ENCODE results near the gene FRS2. TPM values are rescaled to one million over a fixed set of nuclear protein-coding genes. Genes with fewer than 3 reads are reported as not detected.

FRS2 gene
- total RNA-seq, 1 experiment from 2014 or later = 33.7 TPM

GRCh38 chr12:69501154-69501895 is 31.1 kb downstream of the FRS2 start:
- no peaks in the 10 kb centered on the region for H3K27me3 Mint-ChIP-seq (ENCODE audit: low read depth)
- H3K56ac ChIP-seq (ENCODE audit: insufficient read length, low read depth, low read length) = no peak overlapping the region
- H2AK5ac ChIP-seq (ENCODE audit: insufficient read length, low read length) = no peak overlapping the region
- no CpG with 5 or more reads among the region's 5 CpGs for WGBS (ENCODE audit: extremely low coverage, insufficient read length, low lambda C conversion rate)
- no peaks in the 10 kb centered on the region for H3K9me3 ChIP-seq (ENCODE audit: control insufficient read depth, low read depth, low read length)
- H4K8ac ChIP-seq (replicated peaks; ENCODE audit: insufficient read length, low read depth, low read length) = no peak overlapping the region
- no peaks in the 10 kb centered on the region for H4K20me1 ChIP-seq (ENCODE audit: control insufficient read depth, insufficient read depth, insufficient read length)
- no peak overlapping the region for H2BK5ac ChIP-seq (ENCODE audit: insufficient read length, low read length)
- no peaks in the 10 kb centered on the region for H3K9me3 Mint-ChIP-seq
- H3K9ac ChIP-seq (ENCODE audit: extremely low read depth, insufficient read length, low read length) = no peak overlapping the region
- H3K23ac ChIP-seq (ENCODE audit: insufficient read length, low read depth, low read length) = no peak overlapping the region
- TF ChIP-seq CTCF (conservative IDR thresholded peaks at IDR 0.05) = no peak
- H3K27ac Mint-ChIP-seq = 0 out of 7 replicates have a peak overlapping the region, but pooled peaks of 1 of the 3 experiments have one; percentile 34
- H3K4me1 ChIP-seq (ENCODE audit: insufficient read depth, low read length) = no peaks in the 10 kb centered on the region
- H3K18ac ChIP-seq (ENCODE audit: insufficient read length, low read depth, low read length) = no peak overlapping the region
- H2BK120ac ChIP-seq (ENCODE audit: low read depth, low read length, poor library complexity, severe bottlenecking) = no peak overlapping the region
- H3K23me2 ChIP-seq (ENCODE audit: insufficient read length, low read depth, low read length, poor library complexity, severe bottlenecking) = no peaks in the 10 kb centered on the region
- no peak for DNase-seq
- H3K4me2 ChIP-seq (ENCODE audit: insufficient read depth, insufficient read length, low read length) = no peak overlapping the region
- H2BK12ac ChIP-seq (ENCODE audit: insufficient read length, low read depth, low read length) = no peak overlapping the region
- no peak overlapping the region for H3K4me3 Mint-ChIP-seq
- H2BK20ac ChIP-seq (ENCODE audit: low read depth, low read length, poor library complexity, severe bottlenecking) = no peak overlapping the region
- no peak overlapping the region for H3T11ph ChIP-seq (ENCODE audit: low read length)
- no peak overlapping the region for H2BK15ac ChIP-seq (ENCODE audit: low read depth, low read length)
- no peak overlapping the region for H4K91ac ChIP-seq (ENCODE audit: insufficient read length, low read depth, low read length)
- H3K14ac ChIP-seq (ENCODE audit: insufficient read depth, low read length) = no peak overlapping the region
- H3K79me1 ChIP-seq (ENCODE audit: insufficient read depth, low read depth, low read length, poor library complexity, severe bottlenecking) = peaks cover 3% of the 10 kb centered on the region
- H3K27me3 ChIP-seq (ENCODE audit: insufficient read depth, low read length) = no peaks in the 10 kb centered on the region
- H3K4me1 Mint-ChIP-seq = peaks cover 16 to 28% of the 10 kb centered on the region in 2 experiments
- no peak overlapping the region for H2AFZ ChIP-seq (ENCODE audit: low read length)
- H3K27ac ChIP-seq (ENCODE audit: insufficient read length, low read depth, low read length) = no peak overlapping the region
- no peak overlapping the region for H4K5ac ChIP-seq (ENCODE audit: insufficient read length, low read depth, low read length)
- H3K79me2 ChIP-seq (ENCODE audit: insufficient read depth, low read length) = peaks cover 2% of the 10 kb centered on the region; the same call in 1 of the 2 replicates
- no peak overlapping the region for H3K4ac ChIP-seq (ENCODE audit: low read depth, low read length)
- no peaks in the 10 kb centered on the region; a peak in 1 of 7 replicates for H3K36me3 Mint-ChIP-seq (ENCODE audit: insufficient read depth in 1 of 3, low read depth in 3 of 3)
